Right lobe of liver (tissue), 4 donors: ENCODE data around the gene CEACAM3.

Experiments
- CTCF ChIP-seq, 4 donors: fragments of 200-600 bp in 3 of 4; fragments of 450-650 bp in 1 of 4; IDR thresholded peaks; one replicate each; pipeline versions ENCODE4 v1.5.1 to v1.8.0; 2016 to 2022; ENCODE audit warnings: antibody characterized with exemption in 4 of 4, mild to moderate bottlenecking in 2 of 4
- POLR2A ChIP-seq: fragments of 450-650 bp; IDR thresholded peaks from one replicate; pipeline ENCODE4 v1.6.1; 2017; ENCODE audit warnings: antibody characterized with exemption, mild to moderate bottlenecking
- donor health status: DM: no; HTN: no; CAD: no.
- donor health status: DM: no; HTN: no; CAD: no.
- donor health status: DM: no; HTN: yes; CAD: no.

- TF ChIP-seq CTCF (IDR thresholded peaks at IDR 0.05) (no peak), POLR2A (no peak)
Observed at GRCh38 chr19:41815301-41815700, 18.9 kb downstream of the CEACAM3 start.
